Endothelial cell of umbilical vein (primary cell): ENCODE measurements around the gene CENPL.
"Not testable (repeated sequence)": the region's sequence is repeated elsewhere in the genome, so short reads cannot be mapped to it uniquely, and the experiment has no call there.

Experiments
- CTCF ChIP-seq, 2 donors: IDR thresholded peaks; 1 replicate in 1 of 2; 2 replicates in 1 of 2; pipeline ENCODE4 v1.5.1; 2011; ENCODE audit warnings: low read length in 2 of 2, mild to moderate bottlenecking in 2 of 2, moderate library complexity in 2 of 2, control low read depth in 1 of 2, inconsistent platforms in 1 of 2, low read depth in 1 of 2; ENCODE audit not compliant: insufficient read depth in 1 of 2; ENCODE audit errors: extremely low read depth in 1 of 2
- JUN ChIP-seq: IDR thresholded peaks from 2 replicates; pipeline ENCODE4 v1.6.1; 2011; ENCODE audit warnings: borderline replicate concordance, low read depth; ENCODE audit not compliant: insufficient read length, insufficient read depth

- TF ChIP-seq CTCF (IDR thresholded peaks at IDR 0.05; ENCODE audit: extremely low read depth in 1 of 2, insufficient read depth in 1 of 2, low read depth in 1 of 2, low read length in 2 of 2); JUN: not testable (repeated sequence)
These were observed 60.4 kb downstream of the CENPL start for GRCh38 chr1:173764331-173764730.
